Left lung (tissue), 10 donors: ENCODE measurements around the gene KDF1. TPM values are rescaled to one million over a fixed set of nuclear protein-coding genes. Genes with fewer than 3 reads are reported as not detected.
A peak's percentile ranks its signal among the peaks of the same experiment; 100 is the strongest.

ENCODE experiments used
- ATAC-seq: fragments of 200-7000 bp; cut with Tn5 transposase; one replicate; pipeline ENCODE4 v1.9.1; 2020; ENCODE audit warnings: moderate library complexity
- DNase-seq, 4 donors: peaks; one replicate each; pipeline ENCODE4 v3.0.0-alpha.2; 2013 to 2020
- H3K27ac ChIP-seq, 2 donors: fragments of 200-600 bp; sonication (generic) in 1 of 2; one replicate each; pipeline versions ENCODE4 v1.5.0 to v1.8.0; 2020 to 2021
- H3K27me3 ChIP-seq, 2 donors: fragments of 200-600 bp; sonication (generic) in 1 of 2; one replicate each; pipeline versions ENCODE4 v1.5.0 to v1.8.0; 2020 to 2021
- H3K36me3 ChIP-seq, 2 donors: fragments of 200-600 bp; sonication (generic) in 1 of 2; one replicate each; pipeline versions ENCODE4 v1.5.0 to v1.8.0; 2020 to 2021
- H3K4me1 ChIP-seq, 2 donors: fragments of 200-600 bp; one replicate each; pipeline ENCODE4 v1.8.0; 2021
- H3K4me3 ChIP-seq, 2 donors: fragments of 200-600 bp; sonication (generic) in 1 of 2; one replicate each; pipeline versions ENCODE4 v1.5.0 to v1.8.0; 2020 to 2021; ENCODE audit warnings: mild to moderate bottlenecking in 1 of 2
- H3K9me3 ChIP-seq, 2 donors: fragments of 200-600 bp; sonication (generic) in 1 of 2; one replicate each; pipeline versions ENCODE4 v1.5.0 to v1.8.0; 2020 to 2021
- CTCF ChIP-seq, 2 donors: fragments of 200-600 bp; sonication (generic) in 1 of 2; IDR thresholded peaks; one replicate each; pipeline versions ENCODE4 v1.5.0 to v1.8.0; 2021; ENCODE audit warnings: antibody characterized with exemption in 2 of 2
- intact Hi-C, 2 donors: fragments of 100-400 bp; cut with DNase I; formaldehyde crosslinking; loops; one replicate each; pipeline versions ENCODE4 v1.11.2 to v1.14.2; 2022
- polyA plus RNA-seq, 6 donors: library from polyadenylated mRNA; unstranded; fragments of 120-200 nt; gene quantifications; one replicate each; pipeline ENCODE4 v1.2.1, GENCODE V29; 2013; ENCODE audit not compliant: insufficient read length in 6 of 6
- total RNA-seq, 2 donors: library from RNA; stranded (reverse); fragmentation: NEBNext Ultra II Directional; extraction: Animal tissue kit (Norgen Biotek cat#: 25700); gene quantifications; one replicate each; pipeline ENCODE4 v1.2.1, GENCODE V29; 2021
- donor health status: DM: no; HTN: yes; CAD: no.
- donor health status: DM: no; HTN: no; CAD: no.

KDF1 gene
- total and polyA plus RNA-seq, 8 donors: 6.7 to 12.1 (median 7.9) TPM

GRCh38 chr1:26972821-26973220 is 12.6 kb upstream of the KDF1 start:
- no peak for ATAC-seq
- intact Hi-C loops: no loop called here
- TF ChIP-seq CTCF (IDR thresholded peaks at IDR 0.05): no peak

GRCh38 chr1:26972390-26972789 is 12.1 kb upstream of the KDF1 start:
- H3K4me3 ChIP-seq: no peak overlapping the region
- no peaks in the 10 kb centered on the region for H3K27me3 ChIP-seq
- H3K27ac ChIP-seq: no peak overlapping the region
- intact Hi-C loops: no loop called here
- DNase-seq: no peak
- no peak for TF ChIP-seq CTCF (IDR thresholded peaks at IDR 0.05)
- no peaks in the 10 kb centered on the region for H3K4me1 ChIP-seq
- no peaks in the 10 kb centered on the region for H3K36me3 ChIP-seq
- no peaks in the 10 kb centered on the region for H3K9me3 ChIP-seq
- ATAC-seq: no peak

More at GRCh38 chr1:26972821-26973220, 12.6 kb upstream of the KDF1 start:
- H3K27ac ChIP-seq: no peak overlapping the region
- H3K9me3 ChIP-seq: no peaks in the 10 kb centered on the region
- no peaks in the 10 kb centered on the region for H3K36me3 ChIP-seq
- H3K4me3 ChIP-seq: no peak overlapping the region
- peak in 1 of 4 donors; percentile 13 for DNase-seq
- no peaks in the 10 kb centered on the region for H3K4me1 ChIP-seq
- no peaks in the 10 kb centered on the region for H3K27me3 ChIP-seq

- intact Hi-C loops: no loop called here
- no peak for TF ChIP-seq CTCF (IDR thresholded peaks at IDR 0.05)
- no peak for DNase-seq
- Histone ChIP-seq H3K27ac (no peak overlapping the region), H3K9me3 (no peaks in the 10 kb centered on the region), H3K4me1 (no peaks in the 10 kb centered on the region), H3K4me3 (no peak overlapping the region), H3K36me3 (no peaks in the 10 kb centered on the region), H3K27me3 (peaks cover 0 to 2% of the 10 kb centered on the region in 2 donors)
- ATAC-seq: no peak
Measured at GRCh38 chr1:26971590-26971989, 11.3 kb upstream of the KDF1 start.

- Histone ChIP-seq H3K4me3 (no peak overlapping the region), H3K27ac (no peak overlapping the region), H3K4me1 (no peaks in the 10 kb centered on the region), H3K27me3 (peaks cover 0 to 10% of the 10 kb centered on the region in 2 donors), H3K9me3 (no peaks in the 10 kb centered on the region), H3K36me3 (no peaks in the 10 kb centered on the region)
- DNase-seq (no peak), ATAC-seq (no peak)
- intact Hi-C loops: no loop called here
- no peak for TF ChIP-seq CTCF (IDR thresholded peaks at IDR 0.05)
Measured at GRCh38 chr1:26970810-26971209, 10.5 kb upstream of the KDF1 start.

GRCh38 chr1:26965628-26966027 is 5.4 kb upstream of the KDF1 start:
- peaks cover 2 to 30% of the 10 kb centered on the region in 2 donors for H3K27me3 ChIP-seq
- no peaks in the 10 kb centered on the region for H3K9me3 ChIP-seq
- DNase-seq (no peak), ATAC-seq (no peak)
- no peak overlapping the region for H3K27ac ChIP-seq
- intact Hi-C loops: no loop called here
- no peak for TF ChIP-seq CTCF (IDR thresholded peaks at IDR 0.05)
- H3K4me1 ChIP-seq: peaks cover 0 to 3% of the 10 kb centered on the region in 2 donors
- H3K4me3 ChIP-seq: no peak overlapping the region
- H3K36me3 ChIP-seq: no peaks in the 10 kb centered on the region
